NCI-H2107 treated with DMSO at 0.1 percent for 48 hours (cell line): ENCODE data around the gene CMTM5.
"Not testable (repeated sequence)": the region's sequence is repeated elsewhere in the genome, so short reads cannot be mapped to it uniquely, and the experiment has no call there.

Experiments used
- DNase-seq: peaks from one replicate; lab custom pipeline; 2025; ENCODE audit not compliant: unreplicated experiment; lab: John Stamatoyannopoulos, UW

The CMTM5 gene

DNA sequence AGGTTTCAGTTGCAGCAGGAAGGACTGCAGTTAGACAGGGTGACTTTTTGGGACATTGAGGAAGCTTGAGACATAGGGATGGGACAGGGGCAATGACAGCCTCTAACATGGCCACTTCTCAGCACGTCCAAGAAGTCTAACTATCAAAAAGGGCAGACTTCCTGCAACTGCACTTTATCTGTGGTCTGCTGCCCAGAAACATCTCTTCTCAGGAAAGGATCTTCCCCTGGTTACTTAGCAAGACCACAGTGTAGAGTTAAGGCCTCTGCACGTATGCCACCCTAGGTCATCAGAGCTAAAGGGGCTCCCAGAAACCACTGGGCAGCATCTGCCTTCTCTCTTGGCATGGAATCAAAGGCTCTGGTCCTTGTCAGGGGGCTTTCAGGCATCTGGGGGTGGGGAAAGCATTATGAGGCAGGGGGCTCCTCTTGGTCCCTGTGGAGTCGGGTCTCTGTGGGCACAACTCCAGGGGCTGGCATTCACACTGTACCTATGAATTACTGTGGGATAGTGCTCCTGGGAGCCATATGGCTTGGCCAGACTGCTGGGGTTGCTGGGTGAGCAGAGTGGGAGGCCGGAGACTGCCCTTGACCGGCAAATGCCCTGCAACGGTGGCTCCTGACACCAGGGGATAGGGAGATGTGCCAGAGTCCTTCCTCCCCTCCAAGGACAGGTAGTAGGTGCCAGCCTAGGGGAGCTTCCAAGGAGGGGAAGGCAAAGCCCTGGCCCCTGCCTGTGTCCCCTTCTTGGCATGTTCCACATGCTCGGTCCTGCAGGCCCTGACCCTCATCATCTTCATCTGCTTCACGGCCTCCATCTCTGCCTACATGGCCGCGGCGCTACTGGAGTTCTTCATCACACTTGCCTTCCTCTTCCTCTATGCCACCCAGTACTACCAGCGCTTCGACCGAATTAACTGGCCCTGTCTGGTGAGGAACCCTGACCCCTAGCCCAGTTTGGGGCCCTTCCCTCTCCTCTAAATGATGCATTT lies 1.0 kb downstream of the CMTM5 start:
- no peak for DNase-seq

DNA sequence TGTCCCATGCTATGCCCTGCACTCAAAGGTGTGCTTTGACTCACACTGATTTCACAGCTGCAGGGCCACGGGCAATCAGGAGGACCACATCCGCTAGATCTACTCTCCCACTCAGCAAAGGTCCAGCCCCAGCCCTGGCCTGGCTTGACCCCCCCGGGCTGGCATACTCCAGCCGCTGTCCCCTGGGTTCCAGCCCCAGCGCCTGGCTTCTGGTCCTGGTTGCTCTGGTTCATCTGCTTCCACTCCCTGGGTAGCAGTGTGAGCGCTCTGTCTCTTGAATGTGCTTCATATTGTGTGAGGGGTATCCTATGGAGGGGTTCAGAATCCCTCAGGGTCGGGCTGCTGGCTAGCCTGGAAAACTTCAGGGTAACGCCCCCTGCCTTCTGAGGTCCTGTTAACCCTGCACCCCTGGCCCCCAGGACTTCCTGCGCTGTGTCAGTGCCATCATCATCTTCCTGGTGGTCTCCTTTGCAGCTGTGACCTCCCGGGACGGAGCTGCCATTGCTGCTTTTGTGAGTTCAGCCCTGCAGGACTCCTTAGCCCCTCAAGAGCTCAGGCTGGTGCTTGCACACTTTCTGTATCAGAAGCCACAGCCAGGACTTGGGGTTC lies 1.9 kb downstream of the CMTM5 start:
- no peak for DNase-seq

- DNase-seq, result peak; percentile 86
Measured at GRCh38 chr14:23379366-23380196, 2.7 kb downstream of the CMTM5 start.

- no peak for DNase-seq
Measured at GRCh38 chr14:23380197-23380914, 3.5 kb downstream of the CMTM5 start.

GRCh38 chr14:23380976-23381375 lies 4.1 kb downstream of the CMTM5 start:
- DNase-seq, result no peak

GRCh38 chr14:23381871-23382270 lies 5.0 kb downstream of the CMTM5 start:
- peak; percentile 66 for DNase-seq

GRCh38 chr14:23382276-23382675 lies 5.4 kb downstream of the CMTM5 start:
- DNase-seq, result no peak

- no peak for DNase-seq
Measured at GRCh38 chr14:23382731-23383440, 6.0 kb downstream of the CMTM5 start.

GRCh38 chr14:23384364-23385080 lies 7.7 kb downstream of the CMTM5 start:
- DNase-seq, result no peak

DNA sequence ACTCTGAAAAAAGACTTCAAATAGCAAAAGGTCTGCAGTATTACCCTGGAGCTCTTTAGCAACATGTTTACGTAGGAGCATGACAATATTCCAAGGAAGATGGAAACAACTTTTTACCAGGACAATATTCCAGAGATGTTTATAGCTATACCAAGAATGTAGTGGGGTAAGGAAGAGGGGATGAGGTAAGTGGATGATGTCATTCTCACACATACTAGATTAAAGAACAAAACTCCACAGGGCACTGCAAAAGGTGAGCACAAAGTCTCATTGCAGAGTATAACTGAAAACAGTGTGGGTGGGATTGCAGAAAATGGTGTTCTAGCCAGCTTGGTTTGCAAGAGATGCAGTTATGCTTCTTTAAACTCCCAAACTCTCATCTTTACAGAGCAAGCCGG lies 8.4 kb downstream of the CMTM5 start:
- DNase-seq, result no peak

DNA sequence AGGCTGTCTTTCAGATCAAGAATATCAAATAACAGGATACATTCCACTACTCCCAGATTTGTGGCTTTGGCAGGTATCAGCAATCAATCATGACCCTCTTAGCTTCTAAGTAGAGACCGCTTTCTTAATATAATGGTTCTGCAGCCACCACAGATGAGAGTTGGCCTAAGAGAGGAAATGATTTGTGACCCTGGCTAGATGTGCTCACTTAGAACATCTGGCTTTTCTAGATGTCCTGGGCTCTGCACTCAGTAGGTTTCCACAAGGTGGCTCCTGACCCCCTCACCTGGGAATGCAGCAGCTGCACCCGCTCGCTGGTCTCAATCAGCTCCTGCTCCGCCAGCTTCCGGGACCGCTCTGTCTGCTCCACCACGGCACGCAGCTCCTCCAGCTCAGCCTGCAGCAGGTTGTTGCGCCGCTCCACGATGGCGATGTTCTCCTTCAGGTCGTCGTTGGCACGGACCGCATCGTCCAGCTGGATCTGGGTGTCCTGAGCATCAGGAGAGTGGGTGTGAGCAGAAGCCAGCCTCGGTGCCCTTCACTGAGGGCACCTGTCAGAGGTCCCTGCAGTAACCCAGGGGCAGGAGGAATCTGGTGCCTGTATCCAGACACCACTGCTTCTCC lies 8.9 kb downstream of the CMTM5 start:
- no peak for DNase-seq

GRCh38 chr14:23386266-23386657 lies 9.4 kb downstream of the CMTM5 start:
- not testable (repeated sequence) for DNase-seq

DNA sequence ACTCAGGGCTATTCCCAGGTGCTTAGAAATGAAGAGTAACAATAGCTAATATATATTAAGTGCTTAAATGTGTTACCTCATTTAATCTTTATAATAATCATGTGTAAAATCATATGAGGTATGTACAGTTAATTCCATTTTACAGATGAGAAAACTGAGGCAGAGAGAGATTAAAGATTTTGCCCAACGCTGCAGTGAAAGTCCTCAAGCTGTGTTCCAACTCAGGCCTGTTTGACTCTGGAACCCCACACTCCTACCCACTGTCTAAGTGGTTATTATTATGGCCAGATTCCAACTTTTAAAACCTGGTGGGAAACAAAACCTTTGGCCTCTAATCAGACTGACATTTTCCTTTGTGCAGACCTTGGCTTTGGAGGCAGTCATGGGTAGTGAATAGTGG lies 10.2 kb downstream of the CMTM5 start:
- no peak for DNase-seq

- no peak for DNase-seq
Measured at GRCh38 chr14:23387916-23388882, 11.4 kb downstream of the CMTM5 start.

- DNase-seq, result no peak
Measured at GRCh38 chr14:23388996-23389395, 12.2 kb downstream of the CMTM5 start.

GRCh38 chr14:23389396-23389795 lies 12.6 kb downstream of the CMTM5 start:
- DNase-seq, result no peak

- not testable (repeated sequence) for DNase-seq
Measured at GRCh38 chr14:23389871-23390270, 13.0 kb downstream of the CMTM5 start.

- no peak for DNase-seq
Measured at GRCh38 chr14:23392613-23393012, 15.8 kb downstream of the CMTM5 start.
